Measurements from ENCODE around the gene CTBP2. TPM values are rescaled to one million over a fixed set of nuclear protein-coding genes. Genes with fewer than 3 reads are reported as not detected.

The CTBP2 gene
- polyA plus RNA-seq (ENCODE audit: insufficient read depth in 1 of 5, insufficient read length in 5 of 5, low replicate concordance in 1 of 5): 10 to 100 TPM; 77.4 to 86.8 (median 85.1) TPM
- long read RNA-seq, donor 1, full-length matches to known transcripts: 9 of 32 reads
- long read RNA-seq, donor 1, partial matches to known transcripts: 18 of 32 reads
- long read RNA-seq, donor 1, other reads (novel, unspliced or antisense): 5 of 32 reads
- long read RNA-seq, donor 2, full-length matches to known transcripts: 12 of 59 reads
- long read RNA-seq, donor 2, partial matches to known transcripts: 47 of 59 reads
- long read RNA-seq, donor 2, other reads (novel, unspliced or antisense): 0 of 59 reads
- long read RNA-seq, donor 3, full-length matches to known transcripts: 4 of 4 reads
- long read RNA-seq, donor 3, partial matches to known transcripts: 0 of 4 reads
- long read RNA-seq, donor 3, other reads (novel, unspliced or antisense): 0 of 4 reads
- long read RNA-seq, donor 4, full-length matches to known transcripts: 9 of 15 reads
- long read RNA-seq, donor 4, partial matches to known transcripts: 6 of 15 reads
- long read RNA-seq, donor 4, other reads (novel, unspliced or antisense): 0 of 15 reads
- long read RNA-seq, donor 5, full-length matches to known transcripts: 4 of 19 reads
- long read RNA-seq, donor 5, partial matches to known transcripts: 8 of 19 reads
- long read RNA-seq, donor 5, other reads (novel, unspliced or antisense): 7 of 19 reads
- long read RNA-seq, donor 6, full-length matches to known transcripts: 13 of 32 reads
- long read RNA-seq, donor 6, partial matches to known transcripts: 6 of 32 reads
- long read RNA-seq, donor 6, other reads (novel, unspliced or antisense): 13 of 32 reads
- long read RNA-seq, donor 7, full-length matches to known transcripts: 9 of 27 reads
- long read RNA-seq, donor 7, partial matches to known transcripts: 10 of 27 reads
- long read RNA-seq, donor 7, other reads (novel, unspliced or antisense): 8 of 27 reads
- long read RNA-seq, donor 8, full-length matches to known transcripts: 1 of 1 reads
- long read RNA-seq, donor 8, partial matches to known transcripts: 0 of 1 reads
- long read RNA-seq, donor 8, other reads (novel, unspliced or antisense): 0 of 1 reads

GRCh38 chr10:125159932-125160855 is at the start of gene CTBP2:
TSS of gene CTBP2 (minus strand) at chr10:125160563.
- DNase-seq: no peak

GRCh38 chr10:125209591-125210355 is 49.4 kb upstream of the CTBP2 start:
- DNase-seq: no peak

- DNase-seq: no peak
Measured at GRCh38 chr10:125208854-125209565, 48.6 kb upstream of the CTBP2 start.

GRCh38 chr10:125206623-125207022 is 46.3 kb upstream of the CTBP2 start:
- DNase-seq: no peak

- no peak for DNase-seq
Measured at GRCh38 chr10:125205431-125205830, 45.1 kb upstream of the CTBP2 start.

GRCh38 chr10:125204400-125204799 is 44.0 kb upstream of the CTBP2 start:
- DNase-seq: no peak

- DNase-seq: no peak
Measured at GRCh38 chr10:125203186-125203800, 42.9 kb upstream of the CTBP2 start.

GRCh38 chr10:125201791-125202622 is 41.6 kb upstream of the CTBP2 start:
- no peak for DNase-seq

- no peak for DNase-seq
Measured at GRCh38 chr10:125201108-125201524, 40.8 kb upstream of the CTBP2 start.

GRCh38 chr10:125200396-125200795 is 40.0 kb upstream of the CTBP2 start:
- no peak for DNase-seq

GRCh38 chr10:125199270-125199669 is 38.9 kb upstream of the CTBP2 start:
- DNase-seq: no peak

- DNase-seq: no peak
Measured at GRCh38 chr10:125194814-125195213, 34.5 kb upstream of the CTBP2 start.

- DNase-seq: no peak
Measured at GRCh38 chr10:125193306-125193877, 33.0 kb upstream of the CTBP2 start.

- DNase-seq: no peak
Measured at GRCh38 chr10:125192620-125193019, 32.3 kb upstream of the CTBP2 start.

GRCh38 chr10:125192005-125192404 is 31.6 kb upstream of the CTBP2 start:
- no peak for DNase-seq

- no peak for DNase-seq
Measured at GRCh38 chr10:125190946-125191345, 30.6 kb upstream of the CTBP2 start.

- no peak for DNase-seq
Measured at GRCh38 chr10:125190414-125190813, 30.1 kb upstream of the CTBP2 start.

- no peak for DNase-seq
Measured at GRCh38 chr10:125189162-125189561, 28.8 kb upstream of the CTBP2 start.

Measured in right lung (tissue), 10 donors.